ENCODE measurements around the gene RIMKLB.

GRCh38 chr12:8697476-8698131, at the start of gene RIMKLB:
- peak; percentile 20 to 42 (median 32) for TF ChIP-seq POLR2AphosphoS5 (IDR thresholded peaks at IDR 0.05)
- TF ChIP-seq CTCF (IDR thresholded peaks at IDR 0.05), result no peak
- peak; percentile 50 for TF ChIP-seq POLR2A (IDR thresholded peaks at IDR 0.05)
- no peak for TF ChIP-seq EP300 (IDR thresholded peaks at IDR 0.05; ENCODE audit: low read depth)

Data from transverse colon (tissue), 4 donors.